Measurements from ENCODE around the gene ZNF274. TPM values are rescaled to one million over a fixed set of nuclear protein-coding genes. Genes with fewer than 3 reads are reported as not detected.

Gene ZNF274
- total and polyA plus RNA-seq, 9 of the 15 experiments (the other 6 are each of a cell fraction or from before 2014, with no cell fraction given) = 5.2 to 37.0 (median 28.1) TPM

DNA sequence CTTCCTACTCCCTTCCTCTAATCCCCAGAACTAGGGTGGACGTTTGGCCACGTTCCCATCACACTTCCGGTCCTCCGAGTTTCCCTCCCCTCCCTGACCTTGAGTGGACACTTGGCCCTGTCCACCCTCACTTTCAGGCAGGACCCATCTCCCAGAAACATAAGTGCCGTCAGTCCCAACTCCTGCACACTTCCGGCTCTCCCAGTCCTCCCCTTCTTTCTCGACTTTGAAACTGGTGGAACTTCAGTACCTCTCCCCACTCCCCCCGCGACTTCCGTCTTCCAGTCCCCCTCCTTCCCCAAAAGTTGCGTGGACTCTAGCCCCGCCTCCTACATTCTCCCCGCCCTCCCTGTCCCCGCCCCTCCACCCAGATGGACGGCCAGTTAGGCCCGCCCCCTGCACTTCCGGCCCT, 278 bp upstream of the ZNF274 start (continued):
- TF ChIP-seq, protein P1, sequence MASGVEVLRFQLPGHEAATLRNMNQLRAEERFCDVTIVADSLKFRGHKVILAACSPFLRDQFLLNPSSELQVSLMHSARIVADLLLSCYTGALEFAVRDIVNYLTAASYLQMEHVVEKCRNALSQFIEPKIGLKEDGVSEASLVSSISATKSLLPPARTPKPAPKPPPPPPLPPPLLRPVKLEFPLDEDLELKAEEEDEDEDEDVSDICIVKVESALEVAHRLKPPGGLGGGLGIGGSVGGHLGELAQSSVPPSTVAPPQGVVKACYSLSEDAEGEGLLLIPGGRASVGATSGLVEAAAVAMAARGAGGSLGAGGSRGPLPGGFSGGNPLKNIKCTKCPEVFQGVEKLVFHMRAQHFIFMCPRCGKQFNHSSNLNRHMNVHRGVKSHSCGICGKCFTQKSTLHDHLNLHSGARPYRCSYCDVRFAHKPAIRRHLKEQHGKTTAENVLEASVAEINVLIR (CRISPR knock-in tag; IDR thresholded peaks at IDR 0.05) = 0 out of 2 replicates have a peak, but pooled peaks have one; percentile 4
- TF ChIP-seq KLF10 (CRISPR knock-in tag; IDR thresholded peaks at IDR 0.05) (no peak), THRAP3 (IDR thresholded peaks at IDR 0.05; ENCODE audit: borderline replicate concordance) (peak; percentile 66; the same call in 1 of the 2 replicates), CBX5 (IDR thresholded peaks at IDR 0.05; ENCODE audit: borderline replicate concordance, low read depth) (peak; percentile 81; the same call in 1 of the 2 replicates), TRIM24 (IDR thresholded peaks at IDR 0.05) (peak in 1 of 2 experiments; percentile 67; a peak in 2 of 4 replicates), ARHGAP35 (IDR thresholded peaks at IDR 0.05; ENCODE audit: partially characterized antibody) (peak; percentile 26), FOXA3 (CRISPR knock-in tag; conservative IDR thresholded peaks at IDR 0.05 in 1 of 2, IDR thresholded peaks at IDR 0.05 in 1 of 2) (no peak), FOXJ3 (CRISPR knock-in tag; IDR thresholded peaks at IDR 0.05) (no peak), ZNF644 (tag; IDR thresholded peaks at IDR 0.05; ENCODE audit: low read depth) (no peak), ELF4 (CRISPR knock-in tag; IDR thresholded peaks at IDR 0.05) (peak; percentile 85), MTA1 (IDR thresholded peaks at IDR 0.05; ENCODE audit: borderline replicate concordance) (peak; percentile 63; the same call in 1 of the 2 replicates)
- TF ChIP-seq, protein P2, sequence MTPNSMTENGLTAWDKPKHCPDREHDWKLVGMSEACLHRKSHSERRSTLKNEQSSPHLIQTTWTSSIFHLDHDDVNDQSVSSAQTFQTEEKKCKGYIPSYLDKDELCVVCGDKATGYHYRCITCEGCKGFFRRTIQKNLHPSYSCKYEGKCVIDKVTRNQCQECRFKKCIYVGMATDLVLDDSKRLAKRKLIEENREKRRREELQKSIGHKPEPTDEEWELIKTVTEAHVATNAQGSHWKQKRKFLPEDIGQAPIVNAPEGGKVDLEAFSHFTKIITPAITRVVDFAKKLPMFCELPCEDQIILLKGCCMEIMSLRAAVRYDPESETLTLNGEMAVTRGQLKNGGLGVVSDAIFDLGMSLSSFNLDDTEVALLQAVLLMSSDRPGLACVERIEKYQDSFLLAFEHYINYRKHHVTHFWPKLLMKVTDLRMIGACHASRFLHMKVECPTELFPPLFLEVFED (CRISPR knock-in tag; conservative IDR thresholded peaks at IDR 0.05) = peak; percentile 89; the same call in 1 of the 2 replicates
- TF ChIP-seq, protein P3, sequence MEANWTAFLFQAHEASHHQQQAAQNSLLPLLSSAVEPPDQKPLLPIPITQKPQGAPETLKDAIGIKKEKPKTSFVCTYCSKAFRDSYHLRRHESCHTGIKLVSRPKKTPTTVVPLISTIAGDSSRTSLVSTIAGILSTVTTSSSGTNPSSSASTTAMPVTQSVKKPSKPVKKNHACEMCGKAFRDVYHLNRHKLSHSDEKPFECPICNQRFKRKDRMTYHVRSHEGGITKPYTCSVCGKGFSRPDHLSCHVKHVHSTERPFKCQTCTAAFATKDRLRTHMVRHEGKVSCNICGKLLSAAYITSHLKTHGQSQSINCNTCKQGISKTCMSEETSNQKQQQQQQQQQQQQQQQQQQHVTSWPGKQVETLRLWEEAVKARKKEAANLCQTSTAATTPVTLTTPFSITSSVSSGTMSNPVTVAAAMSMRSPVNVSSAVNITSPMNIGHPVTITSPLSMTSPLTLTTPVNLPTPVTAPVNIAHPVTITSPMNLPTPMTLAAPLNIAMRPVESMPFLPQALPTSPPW (CRISPR knock-in tag; IDR thresholded peaks at IDR 0.05) = peak; percentile 94
- TF ChIP-seq, protein P4, sequence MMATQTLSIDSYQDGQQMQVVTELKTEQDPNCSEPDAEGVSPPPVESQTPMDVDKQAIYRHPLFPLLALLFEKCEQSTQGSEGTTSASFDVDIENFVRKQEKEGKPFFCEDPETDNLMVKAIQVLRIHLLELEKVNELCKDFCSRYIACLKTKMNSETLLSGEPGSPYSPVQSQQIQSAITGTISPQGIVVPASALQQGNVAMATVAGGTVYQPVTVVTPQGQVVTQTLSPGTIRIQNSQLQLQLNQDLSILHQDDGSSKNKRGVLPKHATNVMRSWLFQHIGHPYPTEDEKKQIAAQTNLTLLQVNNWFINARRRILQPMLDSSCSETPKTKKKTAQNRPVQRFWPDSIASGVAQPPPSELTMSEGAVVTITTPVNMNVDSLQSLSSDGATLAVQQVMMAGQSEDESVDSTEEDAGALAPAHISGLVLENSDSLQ (IDR thresholded peaks at IDR 0.05) = peak; percentile 92
- TF ChIP-seq, protein P5, sequence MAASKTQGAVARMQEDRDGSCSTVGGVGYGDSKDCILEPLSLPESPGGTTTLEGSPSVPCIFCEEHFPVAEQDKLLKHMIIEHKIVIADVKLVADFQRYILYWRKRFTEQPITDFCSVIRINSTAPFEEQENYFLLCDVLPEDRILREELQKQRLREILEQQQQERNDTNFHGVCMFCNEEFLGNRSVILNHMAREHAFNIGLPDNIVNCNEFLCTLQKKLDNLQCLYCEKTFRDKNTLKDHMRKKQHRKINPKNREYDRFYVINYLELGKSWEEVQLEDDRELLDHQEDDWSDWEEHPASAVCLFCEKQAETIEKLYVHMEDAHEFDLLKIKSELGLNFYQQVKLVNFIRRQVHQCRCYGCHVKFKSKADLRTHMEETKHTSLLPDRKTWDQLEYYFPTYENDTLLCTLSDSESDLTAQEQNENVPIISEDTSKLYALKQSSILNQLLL (CRISPR knock-in tag; IDR thresholded peaks at IDR 0.05; ENCODE audit: borderline replicate concordance) = no peak
- TF ChIP-seq, protein P6, sequence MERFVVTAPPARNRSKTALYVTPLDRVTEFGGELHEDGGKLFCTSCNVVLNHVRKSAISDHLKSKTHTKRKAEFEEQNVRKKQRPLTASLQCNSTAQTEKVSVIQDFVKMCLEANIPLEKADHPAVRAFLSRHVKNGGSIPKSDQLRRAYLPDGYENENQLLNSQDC (CRISPR knock-in tag; IDR thresholded peaks at IDR 0.05) = no peak
